HUDEP-2 (cell line): ENCODE results near the gene POU2F1.
"Not testable (repeated sequence)": the region's sequence is repeated elsewhere in the genome, so short reads cannot be mapped to it uniquely, and the experiment has no call there.

Experiments
- DNase-seq, 76 experiments: peaks; one replicate each; lab custom pipeline; 2025; ENCODE audit not compliant: unreplicated experiment in 76 of 76; lab: John Stamatoyannopoulos, UW

Gene POU2F1

GRCh38 chr1:167229719-167230385, 9.2 kb downstream of the POU2F1 start:
- DNase-seq = peak in 3 of 76 experiments; percentile 7 to 18 (median 14)

GRCh38 chr1:167230437-167230836, 9.8 kb downstream of the POU2F1 start:
- peak in 1 of 76 experiments; percentile 4 for DNase-seq

DNA sequence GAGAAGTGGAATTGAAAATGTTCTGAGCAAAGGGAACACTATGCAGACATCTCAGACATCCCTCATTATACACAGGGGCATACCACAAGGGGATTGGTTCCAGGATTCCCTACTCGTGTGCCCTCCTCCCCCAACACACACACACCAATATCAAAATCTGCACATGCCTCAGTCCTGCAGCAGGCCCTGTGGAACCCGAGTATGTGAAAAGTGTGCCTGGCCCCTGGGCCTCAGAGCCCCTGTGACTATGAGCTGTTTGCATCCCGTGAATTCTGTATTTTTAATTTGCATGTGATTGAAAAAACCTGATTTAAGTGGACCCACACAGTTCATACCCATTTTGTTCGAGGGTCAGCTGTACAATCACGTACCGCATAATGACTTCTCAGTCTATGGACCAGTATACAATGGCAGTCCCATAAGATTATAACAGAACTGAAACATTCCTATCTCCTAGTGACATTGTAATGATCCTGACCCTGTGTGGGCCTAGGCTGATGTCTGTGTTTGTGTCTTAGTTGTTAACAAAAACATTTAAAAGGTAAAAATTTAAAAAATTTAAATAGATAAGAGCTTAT, 11.3 kb downstream of the POU2F1 start:
- DNase-seq = no peak

GRCh38 chr1:167232801-167233200, 12.1 kb downstream of the POU2F1 start:
- DNase-seq = no peak

GRCh38 chr1:167233373-167233772, 12.7 kb downstream of the POU2F1 start:
- DNase-seq = no peak

DNA sequence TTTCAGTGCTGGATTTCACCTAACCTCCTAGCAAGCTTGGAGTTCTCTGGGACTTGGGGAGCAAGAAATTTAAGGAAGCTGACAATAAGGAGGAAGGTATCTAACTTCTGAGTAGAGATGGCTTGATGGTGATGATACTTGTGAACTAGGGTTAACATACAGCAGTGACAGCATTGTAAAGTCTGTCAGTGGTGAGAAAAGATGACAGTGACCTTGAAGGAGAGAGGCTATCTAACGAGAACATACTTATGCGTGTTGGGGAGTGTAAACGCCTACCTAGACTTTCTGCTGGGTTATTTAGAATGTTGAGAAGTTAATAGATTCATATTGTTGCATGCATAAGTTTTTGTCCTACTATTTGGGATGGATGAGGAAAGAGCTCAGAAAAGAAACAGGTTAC, 16.3 kb downstream of the POU2F1 start:
- peak in 2 of 76 experiments; percentile 20 to 26 for DNase-seq

DNA sequence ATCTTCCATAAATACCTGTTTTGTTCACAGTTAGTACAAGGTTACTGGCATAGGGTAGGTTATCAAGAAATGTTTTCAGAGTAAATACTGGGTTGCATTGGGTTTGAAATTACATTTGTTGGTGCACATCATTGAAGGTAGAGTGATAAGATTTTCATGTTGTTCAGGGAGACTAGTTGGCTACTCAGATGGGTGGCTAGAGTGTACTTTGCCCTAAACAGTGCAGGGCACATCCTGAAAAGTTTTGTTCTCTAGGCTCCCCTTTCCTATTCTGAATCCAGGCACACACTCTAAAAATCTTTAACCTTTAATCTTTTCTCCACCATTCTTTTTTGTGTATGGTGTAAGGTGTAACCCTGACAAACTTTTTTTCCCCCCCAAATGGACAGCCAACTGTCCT, 18.0 kb downstream of the POU2F1 start:
- no peak for DNase-seq

DNA sequence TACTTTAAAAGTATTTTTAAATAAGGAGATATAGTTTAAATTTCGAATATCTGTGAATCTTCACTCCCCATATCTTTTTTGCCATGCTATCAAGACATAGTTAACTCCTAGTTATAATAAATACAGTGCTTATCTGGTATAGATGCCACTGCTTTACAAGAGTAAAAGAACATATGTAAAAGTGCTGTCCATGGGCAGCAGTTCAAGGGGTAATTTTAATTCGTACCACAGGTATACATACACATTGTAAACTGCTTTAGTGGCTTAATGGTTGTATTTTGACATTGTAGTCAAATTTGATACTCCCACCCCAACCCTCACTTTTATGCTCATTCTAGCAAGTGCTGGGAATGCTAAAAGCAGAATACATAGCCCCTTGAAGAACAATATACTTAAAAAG, 18.6 kb downstream of the POU2F1 start:
- no peak for DNase-seq

DNA sequence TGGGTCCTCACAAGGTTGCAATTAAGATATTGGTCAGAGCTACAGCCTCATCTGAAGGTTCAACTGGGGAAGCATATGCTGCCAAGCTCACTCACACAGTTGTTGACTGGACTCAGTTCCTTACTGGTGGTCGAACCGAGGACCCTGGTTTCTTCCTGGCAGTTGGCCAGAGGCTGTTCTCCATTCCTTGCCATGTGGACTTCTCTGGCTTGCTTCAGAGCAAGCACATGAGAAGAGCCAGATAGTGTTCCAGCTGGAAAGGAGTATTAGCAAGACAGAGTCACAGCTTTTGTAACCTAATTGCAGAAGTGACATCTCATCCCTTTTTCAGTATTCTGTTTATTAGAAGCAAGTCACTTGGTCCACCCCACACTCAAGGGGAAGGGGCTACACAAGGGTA, 23.6 kb downstream of the POU2F1 start:
- DNase-seq = no peak

DNA sequence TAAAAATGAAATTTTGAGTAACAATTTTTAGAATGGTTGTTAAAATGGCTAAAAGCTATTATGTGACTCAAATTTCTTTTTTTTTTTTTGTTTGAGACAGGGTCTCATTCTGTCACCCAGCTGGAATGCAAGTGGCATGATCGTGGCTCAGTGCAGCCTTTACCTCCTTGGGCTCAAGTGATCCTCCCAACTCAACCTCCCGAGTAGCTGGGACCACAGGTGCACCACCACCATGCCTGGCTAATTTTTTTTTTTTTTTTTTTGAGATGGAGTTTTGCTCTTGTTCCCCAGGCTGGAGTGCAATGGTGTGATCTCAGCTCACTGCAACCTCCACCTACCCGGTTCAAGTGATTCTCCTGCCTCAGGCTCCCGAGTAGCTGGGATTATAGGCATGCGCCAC, 24.5 kb downstream of the POU2F1 start:
- DNase-seq = not testable (repeated sequence)

GRCh38 chr1:167246971-167247370, 26.3 kb downstream of the POU2F1 start:
- DNase-seq = no peak

- no peak for DNase-seq
These were observed 27.1 kb downstream of the POU2F1 start for GRCh38 chr1:167247754-167248153.

- peak in 3 of 76 experiments; percentile 3 to 15 (median 3) for DNase-seq
These were observed 28.3 kb downstream of the POU2F1 start for GRCh38 chr1:167248707-167249642.

DNA sequence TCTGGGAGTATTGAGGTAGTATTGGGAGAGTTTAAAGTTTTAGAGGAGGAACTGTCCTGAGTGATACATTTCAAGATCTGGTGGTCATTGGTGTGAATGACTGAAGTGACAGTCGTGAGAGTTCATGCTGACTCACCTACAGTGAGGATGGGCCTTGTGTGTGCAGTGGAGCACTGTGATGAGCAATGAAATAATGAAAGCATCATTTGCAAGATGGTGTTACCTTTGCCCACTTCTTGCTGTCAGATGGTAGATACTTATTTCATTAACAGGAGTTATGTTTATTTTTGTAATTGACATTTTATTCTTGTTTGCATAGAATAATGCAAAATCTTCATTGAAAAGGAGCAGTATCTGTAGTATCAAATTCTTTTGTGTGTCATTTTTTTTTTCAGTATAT, 29.0 kb downstream of the POU2F1 start:
- DNase-seq = peak in 1 of 76 experiments; percentile 1

DNA sequence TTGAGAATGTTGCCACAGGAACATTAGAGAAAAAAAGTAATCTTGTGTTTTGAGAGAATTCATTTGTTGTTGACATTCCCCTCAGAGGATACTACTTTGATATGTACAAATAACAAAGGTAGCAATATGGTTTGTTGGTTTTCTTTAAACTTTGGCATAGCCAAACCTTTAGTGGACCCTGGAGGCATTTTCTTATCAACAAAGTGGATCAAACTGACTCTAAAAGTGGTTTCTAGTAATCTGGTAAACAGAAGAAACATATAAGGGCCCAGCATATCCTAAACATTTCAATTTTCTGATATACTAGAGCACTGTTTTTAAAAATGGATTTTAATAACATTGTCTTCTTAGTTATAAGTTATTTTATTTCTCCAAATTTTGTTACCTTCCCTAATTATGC, 29.8 kb downstream of the POU2F1 start:
- DNase-seq = no peak

- DNase-seq = no peak
These were observed 30.8 kb downstream of the POU2F1 start for GRCh38 chr1:167251472-167251871.

DNA sequence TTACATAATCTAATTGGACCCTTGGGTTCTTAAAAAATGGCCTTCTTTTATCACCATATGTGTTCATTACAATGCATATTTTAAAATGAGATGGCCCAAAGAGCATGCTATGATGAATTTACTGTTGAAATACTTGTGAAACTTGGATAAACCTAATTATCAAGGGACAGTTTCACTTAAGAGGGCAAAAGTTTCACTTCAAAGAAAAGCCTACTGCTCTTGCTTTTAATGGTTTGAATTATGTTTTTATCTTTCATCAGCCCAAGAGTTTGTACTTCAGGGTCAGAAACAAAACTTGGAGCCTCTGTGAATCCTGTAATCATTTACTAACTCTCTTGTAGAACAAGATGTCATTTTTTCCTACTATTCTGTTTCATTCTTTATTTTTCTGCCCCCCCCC, 32.3 kb downstream of the POU2F1 start:
- DNase-seq = no peak

DNA sequence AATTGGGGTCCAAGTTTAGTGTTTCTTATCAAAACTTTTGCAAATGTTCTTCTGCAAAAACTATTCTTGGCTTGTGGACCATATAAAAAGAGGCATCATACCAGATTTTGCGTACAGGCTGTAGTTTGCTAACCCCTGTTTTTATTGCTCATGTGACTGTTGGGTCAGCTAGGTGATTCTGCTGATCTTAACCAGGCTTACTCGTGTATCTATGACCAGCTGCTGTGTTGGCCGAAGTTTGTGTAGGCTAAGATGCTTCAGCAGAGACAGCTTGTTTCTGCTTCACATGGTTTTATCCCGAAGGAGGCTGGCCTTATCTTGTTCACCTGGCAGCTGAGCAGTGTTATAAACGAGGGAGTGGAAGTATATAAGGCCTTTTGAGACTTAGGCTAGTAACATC, 38.2 kb downstream of the POU2F1 start:
- DNase-seq = no peak

GRCh38 chr1:167262836-167263235, 42.1 kb downstream of the POU2F1 start:
- DNase-seq = no peak

DNA sequence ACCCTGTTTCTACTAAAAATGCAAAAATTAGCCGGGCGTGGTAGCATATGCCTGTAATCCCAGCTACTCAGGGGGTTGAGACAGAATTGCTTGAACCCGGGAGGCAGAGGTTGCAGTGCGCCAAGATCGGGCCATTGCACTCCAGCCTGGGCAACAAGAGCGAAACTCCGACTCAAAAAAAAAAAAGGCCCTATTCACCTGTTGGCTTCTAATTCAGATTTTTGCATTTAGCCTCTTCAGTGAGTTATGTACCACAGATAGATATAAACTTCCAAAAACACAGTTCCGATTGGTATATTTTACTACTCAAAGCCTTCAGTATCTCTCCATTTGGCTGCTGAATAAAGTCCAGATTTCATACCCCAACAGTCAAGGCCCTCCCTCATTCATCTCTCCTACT, 42.7 kb downstream of the POU2F1 start:
- no peak for DNase-seq

DNA sequence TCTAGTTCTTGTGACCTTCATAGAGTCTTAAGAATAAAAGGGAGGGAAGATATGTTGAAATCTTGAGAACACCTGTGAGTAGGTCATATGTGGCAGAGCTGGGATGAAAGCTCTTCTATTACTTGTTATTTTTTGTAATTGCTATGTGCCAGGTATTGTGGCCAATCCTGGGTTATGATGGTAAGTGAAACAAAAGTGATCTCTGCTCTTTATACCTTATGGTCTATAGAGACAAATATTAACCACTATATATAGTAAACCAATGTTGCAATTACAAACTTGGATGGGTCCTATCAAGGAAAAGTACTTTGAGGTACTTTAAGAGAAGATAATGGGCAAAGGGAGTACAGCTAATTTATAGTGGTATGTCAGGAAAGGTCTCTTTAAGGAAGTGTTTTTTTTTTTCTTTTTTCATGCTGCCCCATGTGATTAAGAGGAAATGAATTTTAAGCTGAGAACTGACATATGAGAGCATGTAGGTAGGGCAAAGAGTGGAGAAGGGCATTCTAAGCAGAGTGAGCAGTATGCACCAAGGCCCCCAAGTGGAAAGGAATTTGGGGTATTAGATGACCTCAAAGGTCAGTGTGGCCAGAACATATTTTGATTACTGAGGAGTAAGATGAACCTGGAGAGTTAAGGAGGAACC, 43.3 kb downstream of the POU2F1 start:
- DNase-seq = no peak
